Tibial nerve (tissue), 4 donors: ENCODE results near the gene DNM3. TPM values are rescaled to one million over a fixed set of nuclear protein-coding genes. Genes with fewer than 3 reads are reported as not detected.

Source experiments
- DNase-seq, 2 donors: peaks; one replicate each; pipeline ENCODE4 v3.0.0-alpha.2; 2019; ENCODE audit warnings: low spot score in 2 of 2
- H3K27ac ChIP-seq, 4 donors: fragments of 200-600 bp; sonication (generic) in 3 of 4; one replicate each; pipeline ENCODE4 v1.5.1; 2017 to 2019; ENCODE audit warnings: mild to moderate bottlenecking in 1 of 4
- H3K27me3 ChIP-seq, 2 donors: fragments of 200-600 bp; sonication (generic) in 1 of 2; one replicate each; pipeline versions ENCODE4 v1.5.1 to v1.6.0; 2017 to 2019
- H3K36me3 ChIP-seq, 3 donors: fragments of 200-600 bp; sonication (generic); one replicate each; pipeline ENCODE4 v1.5.1; 2018 to 2019
- H3K4me1 ChIP-seq, 4 donors: fragments of 200-600 bp; sonication (generic) in 3 of 4; one replicate each; pipeline ENCODE4 v1.5.1; 2017 to 2019
- H3K4me3 ChIP-seq, 4 donors: fragments of 200-600 bp; sonication (generic) in 3 of 4; one replicate each; pipeline ENCODE4 v1.5.1; 2017 to 2019; ENCODE audit warnings: mild to moderate bottlenecking in 1 of 4, moderate library complexity in 1 of 4
- H3K9me3 ChIP-seq, 4 donors: fragments of 200-600 bp; sonication (generic) in 3 of 4; one replicate each; pipeline ENCODE4 v1.5.1; 2017 to 2019
- EP300 ChIP-seq, 2 donors: sonication (generic); formaldehyde crosslinking; IDR thresholded peaks; one replicate each; pipeline ENCODE4 v1.6.1; 2017; ENCODE audit warnings: antibody characterized with exemption in 2 of 2, mild to moderate bottlenecking in 1 of 2
- POLR2A ChIP-seq, 2 donors: fragments of 450-650 bp; IDR thresholded peaks; one replicate each; pipeline ENCODE4 v1.6.1; 2017; ENCODE audit warnings: antibody characterized with exemption in 2 of 2, mild to moderate bottlenecking in 2 of 2, moderate library complexity in 2 of 2
- WGBS, 2 donors: methylation state at CpG; one replicate each; pipeline ENCODE4 v1.1.5; 2018; 5-methylcytosine and 5-hydroxymethylcytosine counted together
- total RNA-seq, 4 donors: library from RNA; depleted of rRNA; stranded (reverse); fragments of >200 nt; gene quantifications; one replicate each; pipeline ENCODE4 v1.1.0, GENCODE V29; 2016
- TF ChIP-seq, protein P1 (sequence below), 5 experiments: fragments of 200-600 bp in 3 of 5; fragments of 450-650 bp in 2 of 5; sonication (generic) in 3 of 5; IDR thresholded peaks; one replicate each; pipeline ENCODE4 v1.5.1; 2016 to 2019; ENCODE audit warnings: antibody characterized with exemption in 5 of 5, mild to moderate bottlenecking in 3 of 5, moderate library complexity in 2 of 5

Gene DNM3
- total RNA-seq, 4 donors from 2014 or later, result 9.8 to 15.3 (median 12.3) TPM

DNA sequence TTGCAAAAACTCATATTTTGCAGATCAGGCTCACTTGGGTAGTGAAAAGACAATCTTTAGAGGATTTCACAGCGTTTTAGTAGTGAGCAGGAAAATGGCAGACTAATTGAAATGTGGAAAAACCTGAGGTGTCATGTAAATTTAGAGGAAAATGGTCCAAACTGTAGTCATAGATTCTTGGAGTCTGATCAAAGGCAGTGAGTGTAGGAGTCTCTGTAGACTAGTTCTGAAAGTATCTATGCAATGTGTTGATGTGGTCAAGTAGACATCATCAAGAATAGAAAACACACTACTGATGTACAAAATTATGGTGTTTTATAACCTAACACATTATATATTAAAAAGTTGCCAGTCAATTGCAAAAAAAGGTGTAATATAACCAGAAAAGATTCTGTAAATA, 436.0 kb downstream of the DNM3 start:
- H3K36me3 ChIP-seq, result no peaks in the 10 kb centered on the region
- DNase-seq, result no peak
- H3K27ac ChIP-seq, result no peak overlapping the region
- H3K27me3 ChIP-seq, result no peaks in the 10 kb centered on the region
- no peak overlapping the region for H3K4me3 ChIP-seq
- H3K4me1 ChIP-seq, result peaks cover 0 to 6% (median 0%) of the 10 kb centered on the region in 4 donors
- TF ChIP-seq EP300 (IDR thresholded peaks at IDR 0.05) (no peak), POLR2A (IDR thresholded peaks at IDR 0.05) (no peak)
- TF ChIP-seq, protein P1, sequence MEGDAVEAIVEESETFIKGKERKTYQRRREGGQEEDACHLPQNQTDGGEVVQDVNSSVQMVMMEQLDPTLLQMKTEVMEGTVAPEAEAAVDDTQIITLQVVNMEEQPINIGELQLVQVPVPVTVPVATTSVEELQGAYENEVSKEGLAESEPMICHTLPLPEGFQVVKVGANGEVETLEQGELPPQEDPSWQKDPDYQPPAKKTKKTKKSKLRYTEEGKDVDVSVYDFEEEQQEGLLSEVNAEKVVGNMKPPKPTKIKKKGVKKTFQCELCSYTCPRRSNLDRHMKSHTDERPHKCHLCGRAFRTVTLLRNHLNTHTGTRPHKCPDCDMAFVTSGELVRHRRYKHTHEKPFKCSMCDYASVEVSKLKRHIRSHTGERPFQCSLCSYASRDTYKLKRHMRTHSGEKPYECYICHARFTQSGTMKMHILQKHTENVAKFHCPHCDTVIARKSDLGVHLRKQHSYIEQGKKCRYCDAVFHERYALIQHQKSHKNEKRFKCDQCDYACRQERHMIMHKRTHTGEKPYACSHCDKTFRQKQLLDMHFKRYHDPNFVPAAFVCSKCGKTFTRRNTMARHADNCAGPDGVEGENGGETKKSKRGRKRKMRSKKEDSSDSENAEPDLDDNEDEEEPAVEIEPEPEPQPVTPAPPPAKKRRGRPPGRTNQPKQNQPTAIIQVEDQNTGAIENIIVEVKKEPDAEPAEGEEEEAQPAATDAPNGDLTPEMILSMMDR (IDR thresholded peaks at IDR 0.05), result no peak
- 81 to 88% methylated on average over 1 of the region's 1 CpG for WGBS, 2 donors
- no peaks in the 10 kb centered on the region for H3K9me3 ChIP-seq

DNA sequence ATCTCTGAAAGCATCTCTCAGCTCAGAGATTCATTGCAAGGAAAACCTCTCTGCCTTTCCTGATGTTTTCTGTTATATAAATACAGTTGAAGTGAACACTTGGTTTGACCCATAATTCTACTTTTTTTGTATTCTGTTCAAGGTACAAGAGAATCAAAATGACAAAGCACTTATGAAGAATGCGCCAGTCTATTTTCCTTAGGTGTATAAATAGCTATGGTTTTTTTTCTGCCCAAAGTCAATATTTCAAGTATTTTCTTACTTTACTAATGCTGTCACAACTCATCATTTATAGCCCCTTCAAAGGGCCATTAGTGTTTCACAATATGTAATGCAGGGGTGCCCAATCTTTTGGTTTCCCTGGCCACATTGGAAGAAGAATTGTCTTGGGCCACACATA, 436.7 kb downstream of the DNM3 start:
- no peak overlapping the region for H3K4me3 ChIP-seq
- WGBS, 2 donors, result 98 to 100% methylated on average over 1 of the region's 1 CpG
- no peak overlapping the region for H3K27ac ChIP-seq
- no peaks in the 10 kb centered on the region for H3K36me3 ChIP-seq
- no peaks in the 10 kb centered on the region for H3K27me3 ChIP-seq
- TF ChIP-seq EP300 (IDR thresholded peaks at IDR 0.05), result no peak
- TF ChIP-seq POLR2A (IDR thresholded peaks at IDR 0.05), result no peak
- TF ChIP-seq, protein P1 (IDR thresholded peaks at IDR 0.05), result no peak
- H3K4me1 ChIP-seq, result peaks cover 0 to 6% (median 0%) of the 10 kb centered on the region in 4 donors
- no peak for DNase-seq
- no peaks in the 10 kb centered on the region for H3K9me3 ChIP-seq

DNA sequence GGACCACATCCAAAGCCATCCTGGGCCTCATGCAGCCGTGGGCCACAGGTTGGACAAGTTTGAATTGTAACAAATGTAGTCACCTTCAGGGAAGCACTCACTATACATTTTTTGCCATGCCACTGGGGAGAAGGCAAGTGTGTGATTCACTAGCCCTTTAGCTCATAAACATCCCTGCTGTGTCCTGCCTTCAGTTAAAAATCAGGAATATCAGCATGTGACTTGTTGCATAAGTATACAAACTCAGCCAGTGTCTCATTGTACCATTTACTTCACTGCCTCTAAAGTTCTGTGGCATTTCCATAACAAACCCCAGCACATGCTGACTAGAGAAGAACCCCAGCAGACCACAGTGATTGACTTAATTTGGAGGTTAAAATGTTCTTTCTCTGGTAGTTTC, 437.2 kb downstream of the DNM3 start:
- Histone ChIP-seq H3K4me1 (peaks cover 0 to 4% (median 0%) of the 10 kb centered on the region in 4 donors), H3K27me3 (no peaks in the 10 kb centered on the region), H3K27ac (no peak overlapping the region), H3K4me3 (no peak overlapping the region), H3K9me3 (no peaks in the 10 kb centered on the region), H3K36me3 (no peaks in the 10 kb centered on the region)
- WGBS, 2 donors, result 76 to 87% methylated on average over 1 of the region's 1 CpG
- no peak for DNase-seq
- TF ChIP-seq POLR2A (IDR thresholded peaks at IDR 0.05), result no peak
- TF ChIP-seq, protein P1 (IDR thresholded peaks at IDR 0.05), result no peak
- peak in 1 of 2 donors; percentile 22 for TF ChIP-seq EP300 (IDR thresholded peaks at IDR 0.05)

DNA sequence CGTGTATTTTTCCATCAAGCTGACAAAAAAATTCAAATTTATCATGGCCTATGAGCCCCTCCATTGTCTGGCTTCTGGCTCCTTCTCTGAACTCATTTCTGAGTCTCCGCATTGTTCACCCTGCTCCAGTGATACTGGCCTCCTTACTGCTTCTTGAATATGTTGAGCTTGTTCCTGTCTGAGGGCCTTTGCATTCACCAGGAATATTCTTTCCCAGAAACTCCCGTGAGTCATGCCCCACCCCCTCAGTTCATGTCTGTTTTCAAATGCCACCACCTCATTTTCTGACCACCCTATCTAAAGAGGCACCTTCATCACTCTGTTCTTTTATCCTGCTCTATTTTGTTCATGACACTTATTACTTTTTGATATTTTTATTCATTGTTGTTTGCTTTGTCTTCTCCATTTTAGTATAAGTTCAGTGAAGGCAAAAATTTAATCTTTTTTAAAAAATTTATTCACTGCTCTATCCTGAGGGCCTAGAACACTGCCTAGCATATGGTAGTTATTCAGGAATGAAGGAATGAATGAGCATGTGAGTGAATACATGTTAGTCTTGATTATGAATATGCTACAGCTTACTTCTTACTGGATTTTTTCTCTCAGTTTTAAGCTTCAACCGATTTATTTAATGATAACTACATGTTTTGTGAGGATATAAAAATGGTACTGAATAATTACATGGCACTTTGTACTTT, 438.8 kb downstream of the DNM3 start:
- Histone ChIP-seq H3K27ac (no peak overlapping the region), H3K9me3 (no peaks in the 10 kb centered on the region), H3K27me3 (no peaks in the 10 kb centered on the region), H3K4me1 (no peaks in the 10 kb centered on the region), H3K36me3 (no peaks in the 10 kb centered on the region), H3K4me3 (no peak overlapping the region)
- WGBS, 2 donors, result 69 to 78% methylated on average over 4 of the region's 4 CpGs
- TF ChIP-seq POLR2A (IDR thresholded peaks at IDR 0.05) (no peak), EP300 (IDR thresholded peaks at IDR 0.05) (no peak)
- TF ChIP-seq, protein P1 (IDR thresholded peaks at IDR 0.05), result no peak
- no peak for DNase-seq

DNA sequence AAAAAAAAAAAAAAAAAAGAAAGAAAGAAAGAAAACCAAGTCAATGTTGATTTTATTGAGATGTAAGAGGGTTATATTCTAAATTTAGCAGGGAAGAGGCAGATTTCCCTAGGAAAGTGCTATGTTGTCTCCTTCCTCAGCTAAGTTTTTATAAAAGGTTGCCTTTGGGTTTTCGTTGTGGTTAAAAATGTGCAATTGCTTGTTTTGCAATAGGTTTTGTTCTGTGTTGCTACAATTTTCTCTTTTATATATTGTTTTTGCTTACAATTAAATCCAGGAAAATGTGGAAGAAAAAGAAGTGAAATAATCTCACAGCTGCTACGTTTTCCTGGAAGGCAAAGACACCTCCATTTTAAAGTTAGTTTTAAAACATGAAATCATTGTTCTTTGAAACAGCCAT, 442.5 kb downstream of the DNM3 start:
- Histone ChIP-seq H3K27me3 (no peaks in the 10 kb centered on the region), H3K27ac (no peak overlapping the region)
- 52 to 54% methylated on average over 2 of the region's 2 CpGs for WGBS, 2 donors

More for the DNA sequence above, 442.5 kb downstream of the DNM3 start:
- Histone ChIP-seq H3K36me3 (no peaks in the 10 kb centered on the region), H3K4me3 (no peak overlapping the region), H3K4me1 (peaks cover 0 to 18% (median 5%) of the 10 kb centered on the region in 4 donors), H3K9me3 (no peaks in the 10 kb centered on the region)
- no peak for DNase-seq
- TF ChIP-seq, protein P1 (IDR thresholded peaks at IDR 0.05), result no peak
- no peak for TF ChIP-seq EP300 (IDR thresholded peaks at IDR 0.05)
- no peak for TF ChIP-seq POLR2A (IDR thresholded peaks at IDR 0.05)
